ENCODE results near the gene PLXNA4. TPM values are rescaled to one million over a fixed set of nuclear protein-coding genes. Genes with fewer than 3 reads are reported as not detected.

Gene PLXNA4
- polyA plus RNA-seq, 1 donor (not counting 4 experiments of a cell fraction or from before 2014, with no cell fraction given) = 0.01 TPM

DNA sequence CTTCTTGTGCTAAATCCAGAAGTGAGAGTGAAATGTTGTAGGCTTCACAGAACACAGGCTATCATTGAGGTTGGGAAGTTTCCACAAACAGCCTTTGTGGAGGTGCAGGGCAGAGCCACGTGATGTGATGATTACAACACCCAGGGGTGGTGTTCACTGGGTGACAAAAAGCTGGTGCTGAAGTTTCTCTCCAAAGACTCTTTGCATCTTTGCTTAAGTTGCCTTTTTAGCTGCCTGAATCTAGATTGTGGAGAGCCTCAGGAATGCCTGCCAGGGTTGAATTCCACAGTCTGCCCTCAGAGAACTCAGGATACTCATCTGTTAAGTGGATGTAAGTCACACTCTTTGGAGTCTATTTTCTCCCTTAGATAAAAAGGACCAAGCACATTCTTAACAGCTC is 56.3 kb downstream of the PLXNA4 start:
- Histone ChIP-seq H3K27me3 (ENCODE audit: control insufficient read depth, extremely low read depth, insufficient read depth, low read length) (peaks cover 4% of the 10 kb centered on the region), H3K4me2 (ENCODE audit: control insufficient read depth, extremely low read depth, insufficient read depth, low read depth, low read length) (no peak overlapping the region), H3K4me3 (ENCODE audit: control insufficient read depth in 2 of 3, extremely low read depth in 1 of 3, insufficient read depth in 2 of 3, low read depth in 1 of 3, low read length in 3 of 3) (no peak overlapping the region), H2AFZ (ENCODE audit: control insufficient read depth, low read length) (no peak overlapping the region), H3K9me3 (ENCODE audit: control insufficient read depth, low read depth, low read length) (no peaks in the 10 kb centered on the region), H3K9ac (ENCODE audit: control insufficient read depth, extremely low read depth, insufficient read depth, low read length) (no peak overlapping the region), H3K27ac (ENCODE audit: control insufficient read depth, insufficient read depth, low read length) (no peak overlapping the region), H3K9me1 (ENCODE audit: control insufficient read depth, extremely low read depth, insufficient read depth, low read length) (no peaks in the 10 kb centered on the region), H3K4me1 (ENCODE audit: control insufficient read depth, extremely low read depth, insufficient read depth, low read length) (no peaks in the 10 kb centered on the region), H4K20me1 (ENCODE audit: control insufficient read depth, extremely low read depth, insufficient read depth, low read length) (no peaks in the 10 kb centered on the region), H3K79me2 (ENCODE audit: control insufficient read depth, insufficient read depth, low read length) (no peaks in the 10 kb centered on the region), H3K36me3 (ENCODE audit: control insufficient read depth in 2 of 2, extremely low read depth in 1 of 2, insufficient read depth in 2 of 2, low read length in 2 of 2) (no peaks in the 10 kb centered on the region)
- TF ChIP-seq EZH2 (IDR thresholded peaks at IDR 0.05; ENCODE audit: low read length) (no peak), CTCF (optimal IDR thresholded peaks at IDR 0.05 in 1 of 3, IDR thresholded peaks at IDR 0.05 in 1 of 3, conservative IDR thresholded peaks at IDR 0.05 in 1 of 3; ENCODE audit: extremely low read depth in 1 of 3, insufficient read depth in 2 of 3, low read length in 3 of 3) (no peak)
- FAIRE-seq = no peak
- DNase-seq (ENCODE audit: low read depth, low spot score) = no peak
- dilution Hi-C loops (cut with MboI; ENCODE audit: extremely low pct_ligation_motif_present, low sequenced_read_pairs) = no loop called here

- dilution Hi-C loops (cut with MboI; ENCODE audit: extremely low pct_ligation_motif_present, low sequenced_read_pairs) = no loop called here
- Histone ChIP-seq H4K20me1 (ENCODE audit: control insufficient read depth, extremely low read depth, insufficient read depth, low read length) (no peaks in the 10 kb centered on the region), H3K4me3 (ENCODE audit: control insufficient read depth in 2 of 3, extremely low read depth in 1 of 3, insufficient read depth in 2 of 3, low read depth in 1 of 3, low read length in 3 of 3) (no peak overlapping the region), H3K79me2 (ENCODE audit: control insufficient read depth, insufficient read depth, low read length) (no peaks in the 10 kb centered on the region), H2AFZ (ENCODE audit: control insufficient read depth, low read length) (no peak overlapping the region), H3K4me2 (ENCODE audit: control insufficient read depth, extremely low read depth, insufficient read depth, low read depth, low read length) (no peak overlapping the region), H3K9me1 (ENCODE audit: control insufficient read depth, extremely low read depth, insufficient read depth, low read length) (no peaks in the 10 kb centered on the region), H3K9me3 (ENCODE audit: control insufficient read depth, low read depth, low read length) (no peaks in the 10 kb centered on the region), H3K27me3 (ENCODE audit: control insufficient read depth, extremely low read depth, insufficient read depth, low read length) (peaks cover 4% of the 10 kb centered on the region), H3K4me1 (ENCODE audit: control insufficient read depth, extremely low read depth, insufficient read depth, low read length) (no peaks in the 10 kb centered on the region), H3K36me3 (ENCODE audit: control insufficient read depth in 2 of 2, extremely low read depth in 1 of 2, insufficient read depth in 2 of 2, low read length in 2 of 2) (no peaks in the 10 kb centered on the region), H3K9ac (ENCODE audit: control insufficient read depth, extremely low read depth, insufficient read depth, low read length) (no peak overlapping the region), H3K27ac (ENCODE audit: control insufficient read depth, insufficient read depth, low read length) (no peak overlapping the region)
- FAIRE-seq = no peak
- no peak for DNase-seq (ENCODE audit: low read depth, low spot score)
- TF ChIP-seq CTCF (optimal IDR thresholded peaks at IDR 0.05 in 1 of 3, IDR thresholded peaks at IDR 0.05 in 1 of 3, conservative IDR thresholded peaks at IDR 0.05 in 1 of 3; ENCODE audit: extremely low read depth in 1 of 3, insufficient read depth in 2 of 3, low read length in 3 of 3) = no peak
- TF ChIP-seq EZH2 (IDR thresholded peaks at IDR 0.05; ENCODE audit: low read length) = no peak
These were observed 57.5 kb downstream of the PLXNA4 start for GRCh38 chr7:132518839-132519173.

Measured in keratinocyte (primary cell).